ENCODE measurements around the gene ZNF709.
"Not testable (repeated sequence)": the region's sequence is repeated elsewhere in the genome, so short reads cannot be mapped to it uniquely, and the experiment has no call there.

Gene ZNF709

DNA sequence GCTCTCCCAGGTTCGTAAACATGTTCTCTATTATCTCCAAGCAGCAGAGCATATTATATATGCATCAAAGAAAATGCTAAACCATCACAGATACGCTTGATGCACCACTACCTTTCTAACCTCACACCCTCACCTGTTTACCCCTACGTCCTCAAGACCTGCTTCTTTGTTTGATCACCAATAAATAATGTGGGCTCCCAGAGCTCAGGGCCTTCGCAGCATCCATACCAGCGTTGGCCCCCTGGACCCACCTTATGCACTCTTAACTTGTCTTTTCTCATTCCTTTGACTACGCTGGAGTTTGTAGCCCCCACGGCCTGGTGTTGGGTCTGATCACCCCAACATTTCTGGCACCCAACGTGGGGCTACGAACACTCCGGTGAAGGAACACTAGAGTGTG lies 33.8 kb downstream of the ZNF709 start:
- H3K27ac ChIP-seq (ENCODE audit: low read length), result no peak overlapping the region
- H3K9ac ChIP-seq (ENCODE audit: low read length in 2 of 2), result no peak overlapping the region
- no peak overlapping the region for H3K4me3 ChIP-seq (ENCODE audit: low read length in 2 of 2)
- H3K27me3 ChIP-seq (ENCODE audit: control insufficient read depth in 1 of 2, insufficient read depth in 2 of 2, low read length in 2 of 2), result no peaks in the 10 kb centered on the region
- H3K9me3 ChIP-seq (ENCODE audit: control insufficient read depth in 2 of 2, low read length in 2 of 2), result peaks cover 0 to 10% of the 10 kb centered on the region in 2 donors
- no peaks in the 10 kb centered on the region for H3K36me3 ChIP-seq (ENCODE audit: control insufficient read depth in 2 of 2, insufficient read depth in 2 of 2, low read length in 2 of 2)
- H3K4me1 ChIP-seq (ENCODE audit: control insufficient read depth, insufficient read depth, low read length), result no peaks in the 10 kb centered on the region

DNA sequence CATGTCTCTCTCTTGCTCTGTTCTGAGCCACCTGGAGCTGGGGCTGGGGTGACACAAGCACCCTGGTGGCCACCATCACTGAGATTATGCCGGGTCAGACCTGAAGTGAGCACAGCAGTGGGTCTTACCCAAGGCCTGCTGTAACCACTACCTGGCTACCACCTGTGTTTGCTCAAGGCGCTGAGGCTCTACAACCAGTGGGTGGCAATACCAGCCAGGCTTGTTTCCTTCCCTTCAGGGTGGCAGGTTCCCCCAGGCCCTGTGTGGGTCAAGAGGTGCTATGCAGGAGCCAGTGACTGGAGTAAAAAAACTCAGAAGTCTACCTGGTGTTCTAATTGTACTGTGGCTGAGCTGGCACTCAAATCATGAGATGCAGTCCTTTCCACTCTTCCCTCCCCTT lies 35.8 kb downstream of the ZNF709 start:
- no peaks in the 10 kb centered on the region for H3K36me3 ChIP-seq (ENCODE audit: control insufficient read depth in 2 of 2, insufficient read depth in 2 of 2, low read length in 2 of 2)
- H3K9me3 ChIP-seq (ENCODE audit: control insufficient read depth in 2 of 2, low read length in 2 of 2), result peaks cover 0 to 10% of the 10 kb centered on the region in 2 donors
- no peaks in the 10 kb centered on the region for H3K27me3 ChIP-seq (ENCODE audit: control insufficient read depth in 1 of 2, insufficient read depth in 2 of 2, low read length in 2 of 2)
- no peaks in the 10 kb centered on the region for H3K4me1 ChIP-seq (ENCODE audit: control insufficient read depth, insufficient read depth, low read length)
- H3K27ac ChIP-seq (ENCODE audit: low read length), result no peak overlapping the region
- no peak overlapping the region for H3K4me3 ChIP-seq (ENCODE audit: low read length in 2 of 2)
- H3K9ac ChIP-seq (ENCODE audit: low read length in 2 of 2), result no peak overlapping the region

DNA sequence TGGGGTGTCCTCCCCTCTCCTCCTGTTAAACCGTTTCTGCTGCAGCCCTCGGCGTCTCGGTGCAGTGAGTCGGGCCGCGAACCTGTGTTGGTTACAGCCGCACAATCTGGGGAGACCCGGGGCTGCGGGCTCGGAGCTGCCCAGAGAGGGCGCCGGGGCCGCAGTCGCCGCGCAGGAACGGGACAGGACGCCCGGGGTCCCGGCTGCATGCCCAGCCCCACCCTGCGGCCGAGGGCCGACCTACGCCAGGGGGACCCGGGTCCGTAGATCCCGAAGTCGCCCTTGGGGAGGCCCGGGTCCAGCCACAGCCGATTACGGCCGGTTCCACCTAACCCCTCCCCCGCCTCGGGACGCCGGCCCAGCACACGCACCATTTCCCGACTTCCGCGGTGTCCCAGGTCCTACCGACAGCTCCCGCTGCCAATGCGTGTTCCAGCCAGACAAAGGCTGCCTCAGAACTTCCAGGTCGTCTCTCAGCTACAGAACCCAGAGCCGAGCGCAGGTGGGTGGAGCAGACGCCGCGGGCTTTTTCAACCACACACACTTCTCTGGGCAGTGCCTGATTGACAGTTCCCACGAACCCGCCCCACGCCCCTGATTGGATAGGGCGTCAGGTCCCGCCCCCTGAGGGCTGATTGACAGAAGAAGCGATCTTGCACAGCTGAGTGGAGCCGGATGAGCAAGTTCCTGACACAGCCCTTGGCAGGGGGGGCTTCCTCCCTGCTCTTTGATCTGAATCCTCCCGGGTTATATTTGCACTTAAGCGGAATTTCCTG lies 43.9 kb downstream of the ZNF709 start, which contains the start of gene ZNF443:
ZNF443 (minus strand) TSS at position 481 of the 776 bp plus-strand sequence; CDS start at position 374, 107 bp downstream.
- Histone ChIP-seq H3K27ac (ENCODE audit: low read length) (peak within 1 kb of the TSS; percentile 71), H3K9ac (ENCODE audit: low read length in 2 of 2) (peak within 1 kb of the TSS; percentile 53 to 76), H3K4me3 (ENCODE audit: low read length in 2 of 2) (peak within 1 kb of the TSS; percentile 82 to 87), H3K36me3 (ENCODE audit: control insufficient read depth in 2 of 2, insufficient read depth in 2 of 2, low read length in 2 of 2) (no peaks in the 10 kb centered on the region), H3K4me1 (ENCODE audit: control insufficient read depth, insufficient read depth, low read length) (peaks cover 6% of the 10 kb centered on the region), H3K27me3 (ENCODE audit: control insufficient read depth in 1 of 2, insufficient read depth in 2 of 2, low read length in 2 of 2) (no peaks in the 10 kb centered on the region), H3K9me3 (ENCODE audit: control insufficient read depth in 2 of 2, low read length in 2 of 2) (no peaks in the 10 kb centered on the region)

DNA sequence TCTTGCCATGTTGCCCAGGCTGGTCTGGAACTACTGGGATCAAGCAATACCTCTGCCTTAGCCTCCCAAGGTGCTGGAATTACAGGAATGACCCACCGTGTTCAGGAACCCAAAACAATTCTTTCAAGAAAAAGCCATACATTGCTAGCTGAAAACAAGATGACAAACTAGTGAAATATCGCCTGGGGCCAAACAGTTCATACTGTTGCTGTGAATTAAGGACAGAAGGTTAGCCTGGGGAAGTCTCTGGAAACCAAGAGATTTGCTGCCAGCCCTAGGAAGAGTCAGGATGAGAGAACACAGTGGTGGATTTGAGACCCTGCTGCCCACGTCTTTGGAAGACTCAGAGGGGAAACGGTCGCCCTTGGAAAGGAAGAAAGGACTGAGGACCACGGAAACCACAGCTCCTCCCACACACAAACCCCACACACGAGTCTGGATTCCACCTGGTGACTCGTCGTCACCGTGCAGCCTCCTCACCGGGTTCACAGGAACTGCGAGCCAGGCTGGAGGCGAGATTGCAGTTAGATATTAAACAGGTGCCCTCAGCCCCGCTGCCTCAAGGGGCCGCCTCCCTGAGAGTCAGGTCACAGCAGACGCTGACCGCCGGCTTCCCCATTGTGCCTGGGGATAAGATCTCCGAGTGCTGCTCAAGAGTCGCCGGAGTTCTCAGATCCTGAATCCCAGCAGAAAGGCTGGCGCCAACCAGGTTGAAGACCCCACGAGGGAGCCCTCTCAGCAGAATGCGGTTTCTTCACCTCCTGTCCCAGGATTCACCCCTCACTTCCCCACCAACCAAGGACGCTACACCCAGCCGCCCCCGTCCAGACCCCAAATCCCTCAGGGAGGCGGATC lies 44.7 kb downstream of the ZNF709 start:
- Histone ChIP-seq H3K27ac (ENCODE audit: low read length) (peak overlapping the region; percentile 71), H3K4me3 (ENCODE audit: low read length in 2 of 2) (peak overlapping the region; percentile 82 to 87), H3K9ac (ENCODE audit: low read length in 2 of 2) (peak overlapping the region; percentile 53 to 76)
- not testable (repeated sequence) for H3K27me3 ChIP-seq (ENCODE audit: control insufficient read depth in 1 of 2, insufficient read depth in 2 of 2, low read length in 2 of 2); H3K36me3 ChIP-seq (ENCODE audit: control insufficient read depth in 2 of 2, insufficient read depth in 2 of 2, low read length in 2 of 2); H3K4me1 ChIP-seq (ENCODE audit: control insufficient read depth, insufficient read depth, low read length); H3K9me3 ChIP-seq (ENCODE audit: control insufficient read depth in 2 of 2, low read length in 2 of 2)

DNA sequence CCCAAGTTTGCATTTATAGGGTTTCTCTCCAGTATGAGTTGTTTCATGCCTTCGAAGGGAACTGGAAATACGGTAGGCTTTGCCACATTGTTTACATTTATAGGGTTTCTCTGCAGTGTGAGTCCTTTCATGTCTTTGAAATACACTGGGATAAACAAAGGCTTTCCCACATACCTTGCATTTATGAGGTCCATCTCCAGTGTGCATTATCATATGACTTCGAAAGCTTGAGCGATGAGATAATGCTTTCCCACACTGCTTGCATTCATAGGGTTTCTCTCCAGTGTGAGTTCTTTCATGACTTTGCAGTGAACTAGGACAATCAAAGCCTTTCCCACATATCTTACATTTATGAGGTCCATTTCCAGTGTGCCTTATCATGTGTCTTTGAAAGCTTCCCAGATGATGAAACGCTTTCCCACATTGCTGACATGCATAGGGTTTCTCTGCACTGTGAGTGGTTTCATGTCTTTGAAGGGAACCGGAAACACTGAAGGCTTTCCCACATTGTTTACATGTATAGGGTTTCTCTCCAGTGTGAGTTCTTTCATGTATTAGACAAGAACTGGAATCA lies 53.8 kb downstream of the ZNF709 start:
- H3K4me1 ChIP-seq (ENCODE audit: control insufficient read depth, insufficient read depth, low read length); H3K27ac ChIP-seq (ENCODE audit: low read length); H3K9me3 ChIP-seq (ENCODE audit: control insufficient read depth in 2 of 2, low read length in 2 of 2); H3K4me3 ChIP-seq (ENCODE audit: low read length in 2 of 2); H3K27me3 ChIP-seq (ENCODE audit: control insufficient read depth in 1 of 2, insufficient read depth in 2 of 2, low read length in 2 of 2); H3K9ac ChIP-seq (ENCODE audit: low read length in 2 of 2): not testable (repeated sequence)
- peaks cover 4 to 16% of the 10 kb centered on the region in 2 donors for H3K36me3 ChIP-seq (ENCODE audit: control insufficient read depth in 2 of 2, insufficient read depth in 2 of 2, low read length in 2 of 2)

DNA sequence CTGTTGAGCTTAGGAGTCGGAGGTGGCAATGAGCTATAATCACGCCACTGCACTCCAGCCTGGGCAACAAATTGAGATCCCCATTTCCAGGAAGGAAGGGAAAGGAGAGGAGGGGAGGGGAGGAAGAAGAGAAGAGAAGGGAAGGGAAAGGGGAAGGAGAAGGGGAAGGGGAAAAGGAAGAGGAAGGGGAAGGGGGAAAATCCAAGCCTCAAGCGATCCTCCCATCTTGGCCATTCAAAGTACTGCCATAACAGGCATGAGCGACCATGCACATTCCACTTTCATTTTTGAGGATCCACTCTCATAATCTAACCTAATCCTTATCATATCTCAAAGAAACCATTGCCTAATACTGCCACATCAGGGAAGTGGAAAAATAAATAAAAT lies 58.7 kb downstream of the ZNF709 start:
- Histone ChIP-seq H3K4me1 (ENCODE audit: control insufficient read depth, insufficient read depth, low read length) (no peaks in the 10 kb centered on the region), H3K9me3 (ENCODE audit: control insufficient read depth in 2 of 2, low read length in 2 of 2) (no peaks in the 10 kb centered on the region), H3K9ac (ENCODE audit: low read length in 2 of 2) (no peak overlapping the region), H3K27ac (ENCODE audit: low read length) (no peak overlapping the region), H3K27me3 (ENCODE audit: control insufficient read depth in 1 of 2, insufficient read depth in 2 of 2, low read length in 2 of 2) (no peaks in the 10 kb centered on the region), H3K4me3 (ENCODE audit: low read length in 2 of 2) (no peak overlapping the region), H3K36me3 (ENCODE audit: control insufficient read depth in 2 of 2, insufficient read depth in 2 of 2, low read length in 2 of 2) (peaks cover 2 to 9% of the 10 kb centered on the region in 2 donors)

DNA sequence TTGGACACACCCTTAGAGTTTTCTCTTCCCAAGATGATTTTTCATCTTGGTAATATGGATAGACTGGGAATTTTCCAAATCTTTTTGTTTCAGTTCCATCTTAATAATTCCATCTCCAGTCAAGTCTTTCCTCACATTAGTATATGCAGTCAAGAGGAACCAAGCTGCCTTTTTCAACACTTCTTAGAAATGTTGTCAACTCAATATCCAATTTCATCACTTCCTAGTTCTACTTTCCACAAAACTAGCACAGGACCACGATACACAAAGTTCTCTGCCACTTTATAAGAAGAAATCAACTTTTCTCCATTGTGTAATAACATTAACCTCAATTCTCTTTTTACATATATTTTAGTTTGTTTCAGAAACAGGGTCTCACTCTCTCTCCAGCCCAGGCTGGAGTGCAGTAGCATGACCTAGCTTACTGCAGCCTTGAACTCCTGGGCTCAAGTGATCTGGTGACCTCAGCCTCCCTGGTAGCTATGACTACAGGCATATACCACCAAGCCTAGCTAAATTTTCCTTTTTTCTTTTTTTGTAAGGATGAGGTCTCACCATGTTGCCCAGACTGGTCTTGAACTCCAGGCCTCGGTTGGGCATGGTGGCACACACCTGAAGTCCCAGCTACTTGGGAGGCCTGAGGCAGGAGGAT lies 59.3 kb downstream of the ZNF709 start:
- Histone ChIP-seq H3K4me1 (ENCODE audit: control insufficient read depth, insufficient read depth, low read length) (no peaks in the 10 kb centered on the region), H3K9ac (ENCODE audit: low read length in 2 of 2) (no peak overlapping the region), H3K9me3 (ENCODE audit: control insufficient read depth in 2 of 2, low read length in 2 of 2) (no peaks in the 10 kb centered on the region), H3K27ac (ENCODE audit: low read length) (no peak overlapping the region), H3K4me3 (ENCODE audit: low read length in 2 of 2) (no peak overlapping the region), H3K36me3 (ENCODE audit: control insufficient read depth in 2 of 2, insufficient read depth in 2 of 2, low read length in 2 of 2) (peaks cover 0 to 4% of the 10 kb centered on the region in 2 donors), H3K27me3 (ENCODE audit: control insufficient read depth in 1 of 2, insufficient read depth in 2 of 2, low read length in 2 of 2) (no peaks in the 10 kb centered on the region)

DNA sequence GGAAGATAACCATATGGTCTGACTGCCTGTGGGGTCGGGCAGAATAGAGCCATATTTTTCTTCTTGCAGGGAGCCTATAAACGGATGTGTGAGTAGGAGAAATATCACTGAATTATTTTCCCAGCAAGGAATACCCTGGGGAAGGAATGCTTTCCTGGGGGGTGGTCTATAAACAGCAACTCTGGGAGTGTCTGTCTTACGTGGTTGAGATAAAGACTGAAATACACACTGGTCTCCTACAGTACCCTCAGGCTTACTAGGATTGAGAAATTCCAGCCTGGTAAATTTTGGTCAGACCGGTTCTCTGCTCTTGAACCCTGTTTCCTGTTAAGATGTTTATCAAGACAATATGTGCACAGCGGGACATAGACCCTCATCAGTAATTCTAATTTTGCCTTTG lies 67.3 kb downstream of the ZNF709 start:
- not testable (repeated sequence) for H3K36me3 ChIP-seq (ENCODE audit: control insufficient read depth in 2 of 2, insufficient read depth in 2 of 2, low read length in 2 of 2); H3K4me1 ChIP-seq (ENCODE audit: control insufficient read depth, insufficient read depth, low read length); H3K27ac ChIP-seq (ENCODE audit: low read length); H3K9ac ChIP-seq (ENCODE audit: low read length in 2 of 2); H3K4me3 ChIP-seq (ENCODE audit: low read length in 2 of 2); H3K9me3 ChIP-seq (ENCODE audit: control insufficient read depth in 2 of 2, low read length in 2 of 2); H3K27me3 ChIP-seq (ENCODE audit: control insufficient read depth in 1 of 2, insufficient read depth in 2 of 2, low read length in 2 of 2)

DNA sequence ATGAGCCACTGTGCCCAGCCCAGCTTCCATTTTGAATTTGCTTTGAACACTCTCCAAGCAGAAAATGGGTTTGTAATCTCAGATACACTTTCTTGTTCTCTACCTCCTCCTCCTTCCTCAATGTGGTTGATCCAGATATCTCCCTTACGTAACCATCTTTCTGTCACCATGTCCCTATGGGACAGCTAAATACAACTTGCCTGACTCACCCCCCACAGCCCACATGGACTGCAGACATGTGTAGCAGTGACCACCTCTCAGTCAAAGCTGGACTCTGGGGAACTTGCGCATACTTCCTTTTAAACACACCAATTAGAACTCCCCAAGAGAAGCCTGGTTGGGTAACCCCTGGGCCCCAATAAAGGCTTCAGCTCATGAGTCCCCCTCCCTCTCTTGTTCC lies 72.7 kb downstream of the ZNF709 start:
- Histone ChIP-seq H3K36me3 (ENCODE audit: control insufficient read depth in 2 of 2, insufficient read depth in 2 of 2, low read length in 2 of 2) (no peaks in the 10 kb centered on the region), H3K27ac (ENCODE audit: low read length) (no peak overlapping the region), H3K9ac (ENCODE audit: low read length in 2 of 2) (no peak overlapping the region), H3K4me3 (ENCODE audit: low read length in 2 of 2) (no peak overlapping the region), H3K27me3 (ENCODE audit: control insufficient read depth in 1 of 2, insufficient read depth in 2 of 2, low read length in 2 of 2) (no peaks in the 10 kb centered on the region), H3K4me1 (ENCODE audit: control insufficient read depth, insufficient read depth, low read length) (no peaks in the 10 kb centered on the region), H3K9me3 (ENCODE audit: control insufficient read depth in 2 of 2, low read length in 2 of 2) (no peaks in the 10 kb centered on the region)

All from stomach smooth muscle (tissue), 2 donors.